ENCODE data around the gene CMPK1. TPM values are rescaled to one million over a fixed set of nuclear protein-coding genes. Genes with fewer than 3 reads are reported as not detected.

CMPK1 gene
- total RNA-seq, 1 experiment from 2014 or later = 106 TPM

DNA sequence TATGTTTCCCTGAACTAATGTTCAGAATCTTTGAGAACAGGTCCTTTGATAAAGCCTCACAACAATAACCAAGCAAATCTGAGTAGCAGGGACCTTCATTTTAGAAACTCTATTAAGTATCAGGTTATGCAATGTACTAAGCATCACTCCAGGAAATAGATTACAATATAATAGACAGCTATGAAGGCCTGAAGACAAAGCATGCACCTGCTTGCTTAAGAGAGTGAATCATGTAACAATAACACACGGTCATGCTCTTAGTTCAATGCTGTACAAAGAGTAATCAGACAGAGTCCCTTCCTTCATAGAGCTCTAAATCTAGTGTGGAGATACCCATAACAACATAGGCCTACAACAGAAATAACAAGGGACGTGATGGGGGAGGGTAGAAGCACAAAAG, 8.1 kb upstream of the CMPK1 start:
- Mint-ChIP-seq H3K27me3 (ENCODE audit: insufficient read depth, unreplicated experiment) (no peaks in the 10 kb centered on the region), H3K27ac (ENCODE audit: low read depth, unreplicated experiment) (no peak overlapping the region), H3K9me3 (ENCODE audit: unreplicated experiment) (no peaks in the 10 kb centered on the region), H3K4me3 (ENCODE audit: unreplicated experiment) (no peak overlapping the region), H3K36me3 (ENCODE audit: insufficient read depth, unreplicated experiment) (no peaks in the 10 kb centered on the region), H3K4me1 (ENCODE audit: insufficient read depth, unreplicated experiment) (no peaks in the 10 kb centered on the region)
- intact Hi-C loops (cut with micrococcal nuclease) = no loop called here
- TF ChIP-seq, protein P1, sequence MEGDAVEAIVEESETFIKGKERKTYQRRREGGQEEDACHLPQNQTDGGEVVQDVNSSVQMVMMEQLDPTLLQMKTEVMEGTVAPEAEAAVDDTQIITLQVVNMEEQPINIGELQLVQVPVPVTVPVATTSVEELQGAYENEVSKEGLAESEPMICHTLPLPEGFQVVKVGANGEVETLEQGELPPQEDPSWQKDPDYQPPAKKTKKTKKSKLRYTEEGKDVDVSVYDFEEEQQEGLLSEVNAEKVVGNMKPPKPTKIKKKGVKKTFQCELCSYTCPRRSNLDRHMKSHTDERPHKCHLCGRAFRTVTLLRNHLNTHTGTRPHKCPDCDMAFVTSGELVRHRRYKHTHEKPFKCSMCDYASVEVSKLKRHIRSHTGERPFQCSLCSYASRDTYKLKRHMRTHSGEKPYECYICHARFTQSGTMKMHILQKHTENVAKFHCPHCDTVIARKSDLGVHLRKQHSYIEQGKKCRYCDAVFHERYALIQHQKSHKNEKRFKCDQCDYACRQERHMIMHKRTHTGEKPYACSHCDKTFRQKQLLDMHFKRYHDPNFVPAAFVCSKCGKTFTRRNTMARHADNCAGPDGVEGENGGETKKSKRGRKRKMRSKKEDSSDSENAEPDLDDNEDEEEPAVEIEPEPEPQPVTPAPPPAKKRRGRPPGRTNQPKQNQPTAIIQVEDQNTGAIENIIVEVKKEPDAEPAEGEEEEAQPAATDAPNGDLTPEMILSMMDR (IDR thresholded peaks at IDR 0.05; ENCODE audit: unreplicated experiment) = no peak
- no TSS peak for BruUV-seq (replicated peaks)
- POLR2A ChIA-PET = interaction anchor here (0.6 to 4.0 kb wide), 4 partner anchors 9 to 1360 kb away, joined by 4 to 33 read pairs (median 18); partner anchors contain the start of genes CMPK1 and STIL
- peak; percentile 78 for DNase-seq (ENCODE audit: unreplicated experiment)
- CTCF ChIA-PET = interaction anchor here (0.6 to 1.2 kb wide), 9 partner anchors 8 to 1081 kb away, joined by 3 to 5 read pairs (median 3); partner anchors contain the start of gene STIL

DNA sequence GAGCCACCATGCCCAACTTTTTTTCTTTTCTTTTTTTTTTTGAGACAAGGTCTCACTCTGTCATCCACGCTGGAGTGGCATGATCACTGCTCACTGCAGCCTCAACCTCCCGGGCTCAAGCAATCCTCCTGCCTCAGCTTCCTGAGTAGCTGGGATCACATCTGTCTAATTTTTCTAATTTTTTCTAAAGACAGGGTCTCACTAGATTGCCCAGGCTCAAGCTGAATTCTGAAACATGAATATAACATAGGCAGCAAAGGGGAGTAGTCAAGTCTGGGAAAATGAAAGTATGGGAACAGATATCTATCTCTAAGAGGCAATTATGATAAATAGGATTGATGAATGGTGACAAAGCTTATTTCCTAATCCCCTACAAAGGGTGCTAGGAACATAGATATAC, 7.3 kb upstream of the CMPK1 start:
- no peaks in the 10 kb centered on the region for H3K27me3 Mint-ChIP-seq (ENCODE audit: insufficient read depth, unreplicated experiment)
- no peaks in the 10 kb centered on the region for H3K4me1 Mint-ChIP-seq (ENCODE audit: insufficient read depth, unreplicated experiment)
- no peak overlapping the region for H3K4me3 Mint-ChIP-seq (ENCODE audit: unreplicated experiment)
- no peak overlapping the region for H3K27ac Mint-ChIP-seq (ENCODE audit: low read depth, unreplicated experiment)
- H3K9me3 Mint-ChIP-seq (ENCODE audit: unreplicated experiment) = no peaks in the 10 kb centered on the region
- H3K36me3 Mint-ChIP-seq (ENCODE audit: insufficient read depth, unreplicated experiment) = no peaks in the 10 kb centered on the region
- TF ChIP-seq, protein P1 (IDR thresholded peaks at IDR 0.05; ENCODE audit: unreplicated experiment) = no peak
- intact Hi-C loops (cut with micrococcal nuclease) = no loop called here
- BruUV-seq (replicated peaks) = no TSS peak
- DNase-seq (ENCODE audit: unreplicated experiment) = no peak
- ChIA-PET POLR2A (interaction anchor here (0.6 to 4.0 kb wide), 4 partner anchors 8 to 1361 kb away, joined by 4 to 33 read pairs (median 18); partner anchors contain the start of genes CMPK1 and STIL), CTCF (interaction anchor here (0.5 to 1.2 kb wide), 7 partner anchors 13 to 1082 kb away, joined by 3 to 4 read pairs (median 3); no protein-coding TSS in a partner anchor)

DNA sequence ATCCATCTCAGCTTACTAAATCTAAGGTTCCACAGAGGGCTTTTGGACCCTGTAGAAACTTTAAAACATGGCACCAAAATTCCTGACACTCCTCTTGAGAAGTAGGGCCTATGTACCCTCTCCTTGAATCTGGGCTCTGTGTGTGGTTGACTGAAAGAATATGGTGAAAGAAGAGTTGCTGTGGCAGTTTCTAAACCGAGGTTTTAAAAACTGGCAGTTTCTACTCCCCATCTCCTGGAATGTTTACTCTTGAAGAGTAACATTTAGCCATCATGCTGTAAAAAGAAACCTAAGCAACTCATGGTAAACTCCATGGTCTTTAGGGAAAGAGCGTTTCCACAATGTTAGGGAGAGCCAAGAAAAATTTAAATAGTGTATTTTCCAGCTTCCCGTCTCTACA, 4.6 kb upstream of the CMPK1 start:
- DNase-seq (ENCODE audit: unreplicated experiment) = no peak
- Mint-ChIP-seq H3K4me3 (ENCODE audit: unreplicated experiment) (no peak overlapping the region), H3K36me3 (ENCODE audit: insufficient read depth, unreplicated experiment) (no peaks in the 10 kb centered on the region), H3K27ac (ENCODE audit: low read depth, unreplicated experiment) (no peak overlapping the region), H3K9me3 (ENCODE audit: unreplicated experiment) (no peaks in the 10 kb centered on the region), H3K4me1 (ENCODE audit: insufficient read depth, unreplicated experiment) (no peaks in the 10 kb centered on the region), H3K27me3 (ENCODE audit: insufficient read depth, unreplicated experiment) (no peaks in the 10 kb centered on the region)
- intact Hi-C loops (cut with micrococcal nuclease) = no loop called here
- ChIA-PET CTCF (interaction anchor here (0.6 to 6.6 kb wide), 3 partner anchors 137 to 1236 kb away, joined by 3 to 36 read pairs (median 3); partner anchors contain the start of gene PDZK1IP1), POLR2A (no interaction called here)
- TF ChIP-seq, protein P1 (IDR thresholded peaks at IDR 0.05; ENCODE audit: unreplicated experiment) = no peak
- BruUV-seq (replicated peaks) = no TSS peak

DNA sequence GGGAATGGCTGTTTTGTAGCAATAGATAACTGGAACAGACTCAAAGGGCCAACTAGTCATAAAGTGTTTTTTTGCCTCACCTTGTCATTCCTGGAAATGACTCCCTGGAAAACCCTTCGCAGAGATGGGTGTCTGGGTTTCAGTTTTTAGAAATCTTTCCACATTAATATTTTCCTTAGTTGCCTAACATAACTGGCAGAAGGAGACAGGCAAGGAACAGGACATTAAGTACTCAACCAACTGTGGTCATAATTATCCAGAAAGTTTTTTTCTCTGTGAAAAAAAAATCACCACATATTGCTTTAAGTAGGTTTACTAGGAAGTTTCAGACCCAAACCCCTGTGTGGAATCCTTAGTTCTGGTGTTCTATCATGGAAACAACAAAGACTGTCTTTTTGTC, 3.4 kb upstream of the CMPK1 start:
- no peak for DNase-seq (ENCODE audit: unreplicated experiment)
- no peak overlapping the region for H3K4me3 Mint-ChIP-seq (ENCODE audit: unreplicated experiment)
- CTCF ChIA-PET = interaction anchor here (0.7 to 6.6 kb wide), 3 partner anchors 95 to 151 kb away, joined by 3 to 36 read pairs (median 3); partner anchors contain the start of gene PDZK1IP1
- H3K36me3 Mint-ChIP-seq (ENCODE audit: insufficient read depth, unreplicated experiment) = peaks cover 5% of the 10 kb centered on the region
- no peaks in the 10 kb centered on the region for H3K9me3 Mint-ChIP-seq (ENCODE audit: unreplicated experiment)
- TF ChIP-seq, protein P1 (IDR thresholded peaks at IDR 0.05; ENCODE audit: unreplicated experiment) = no peak
- no peak overlapping the region for H3K27ac Mint-ChIP-seq (ENCODE audit: low read depth, unreplicated experiment)
- intact Hi-C loops (cut with micrococcal nuclease) = loop anchor here (5.0 kb wide), 1 partner anchor 138 kb away; the partner anchor contains the start of gene PDZK1IP1
- no peaks in the 10 kb centered on the region for H3K4me1 Mint-ChIP-seq (ENCODE audit: insufficient read depth, unreplicated experiment)
- no TSS peak for BruUV-seq (replicated peaks)
- H3K27me3 Mint-ChIP-seq (ENCODE audit: insufficient read depth, unreplicated experiment) = no peaks in the 10 kb centered on the region
- POLR2A ChIA-PET = no interaction called here
